Midbrain (tissue), 1 donor: ENCODE measurements around the gene SEMA3B.
"Not testable (repeated sequence)": the region's sequence is repeated elsewhere in the genome, so short reads cannot be mapped to it uniquely, and the experiment has no call there.

Experiments used
- DNase-seq: peaks from one replicate; lab custom pipeline; 2025; lab: John Stamatoyannopoulos, UW

The SEMA3B gene

GRCh38 chr3:50237754-50238548 lies 31.0 kb upstream of the SEMA3B start:
- DNase-seq = peak; percentile 62

DNA sequence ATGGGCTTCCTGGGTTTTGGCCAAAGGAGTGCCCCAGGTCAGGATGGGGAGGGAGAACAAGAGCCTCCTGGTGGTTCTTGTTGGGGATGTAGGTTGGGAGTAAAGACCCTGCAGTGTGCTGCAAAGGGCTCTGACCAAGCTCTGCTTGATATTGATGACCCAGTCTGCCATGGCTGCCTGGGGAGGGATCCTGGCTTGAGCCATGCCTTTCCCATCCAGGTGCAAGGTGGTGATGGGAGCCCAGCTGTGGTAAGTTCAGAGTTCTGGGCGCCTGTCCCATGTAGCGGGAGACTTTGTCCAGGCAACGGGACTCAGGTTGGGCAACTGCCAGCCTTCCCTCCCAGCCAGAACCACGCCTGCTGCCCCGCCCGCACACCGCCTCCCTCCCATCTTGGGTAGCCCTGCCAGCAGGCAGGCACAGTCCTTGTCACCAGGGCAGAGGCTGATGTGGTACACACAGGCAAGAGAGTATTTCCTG lies 30.4 kb upstream of the SEMA3B start:
- DNase-seq = peak; percentile 69

GRCh38 chr3:50239649-50240048 lies 29.3 kb upstream of the SEMA3B start:
- no peak for DNase-seq

DNA sequence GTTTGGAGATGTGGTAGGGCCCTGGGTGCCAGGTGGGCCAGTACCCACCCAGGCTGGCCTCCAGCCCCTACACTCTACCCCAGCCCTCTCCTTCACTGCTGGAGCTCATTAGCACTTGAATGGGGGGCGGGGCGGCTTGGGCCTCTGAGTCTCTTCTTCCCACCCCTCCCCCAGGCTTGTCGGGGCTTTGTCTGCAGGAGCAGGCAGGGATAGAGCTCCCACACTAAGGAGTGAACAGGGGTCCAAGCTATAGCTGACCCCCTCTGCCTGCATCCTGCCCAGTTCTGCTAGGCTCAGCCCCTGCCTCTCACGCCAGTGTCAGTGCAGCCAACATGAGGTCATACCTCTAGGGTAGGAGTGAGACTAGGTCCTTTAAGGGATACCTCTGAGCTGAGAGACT lies 27.8 kb upstream of the SEMA3B start:
- DNase-seq = no peak

DNA sequence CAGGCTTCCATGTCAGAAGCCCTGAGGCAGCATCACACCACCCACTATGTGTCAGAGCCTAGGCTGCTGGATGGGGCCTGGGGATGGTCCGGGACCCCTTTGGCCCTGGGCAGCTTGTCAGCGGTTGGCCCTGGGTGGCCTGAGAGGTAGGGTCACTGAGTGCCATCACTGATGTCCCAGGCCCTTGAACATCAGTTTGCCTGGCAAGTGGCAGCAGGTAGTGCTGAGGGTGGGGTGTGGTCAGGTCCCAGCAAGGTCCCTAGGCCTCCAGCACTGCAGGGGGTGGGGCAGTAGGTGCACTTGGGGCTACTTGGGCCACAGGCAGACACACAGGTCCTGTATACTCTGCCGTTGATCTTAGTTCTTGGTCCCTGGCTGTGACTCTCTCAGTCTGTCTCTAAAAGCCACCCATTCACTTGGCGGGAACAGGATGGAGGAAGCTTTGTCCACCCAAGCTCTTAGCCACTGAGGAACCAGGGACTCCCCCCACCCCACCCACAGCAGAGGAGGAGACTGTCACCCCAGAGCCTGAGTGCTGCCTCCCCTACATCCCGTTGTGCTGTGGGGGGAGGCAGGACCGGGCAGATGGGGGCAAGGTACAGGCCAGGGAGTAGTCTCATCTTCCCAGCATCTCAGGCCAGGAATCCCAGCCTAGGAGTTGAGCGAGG lies 27.1 kb upstream of the SEMA3B start:
- DNase-seq = no peak

- DNase-seq = no peak
These were observed 26.6 kb upstream of the SEMA3B start for GRCh38 chr3:50242381-50242770.

GRCh38 chr3:50242851-50243542 lies 25.9 kb upstream of the SEMA3B start:
- peak; percentile 31 for DNase-seq

- no peak for DNase-seq
These were observed 25.4 kb upstream of the SEMA3B start for GRCh38 chr3:50243543-50243895.

DNA sequence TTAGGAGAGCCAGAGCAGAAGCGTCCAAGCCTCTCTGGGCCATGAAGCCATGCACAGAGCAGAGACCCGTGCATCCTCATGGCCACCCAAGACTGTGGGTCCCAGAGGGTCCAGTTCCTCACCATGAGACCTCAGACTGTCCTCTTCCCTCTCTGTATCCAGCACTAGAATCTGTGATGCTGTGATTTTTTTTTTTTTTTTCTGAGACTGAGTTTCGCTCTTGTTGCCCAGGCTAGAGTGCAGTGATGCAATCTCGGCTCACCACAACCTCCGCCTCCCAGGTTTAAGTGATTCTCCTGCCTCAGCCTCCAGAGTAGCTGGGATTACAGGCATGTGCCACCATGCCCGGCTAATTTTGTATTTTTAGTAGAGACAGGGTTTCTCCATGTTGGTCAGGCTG lies 24.1 kb upstream of the SEMA3B start:
- not testable (repeated sequence) for DNase-seq

DNA sequence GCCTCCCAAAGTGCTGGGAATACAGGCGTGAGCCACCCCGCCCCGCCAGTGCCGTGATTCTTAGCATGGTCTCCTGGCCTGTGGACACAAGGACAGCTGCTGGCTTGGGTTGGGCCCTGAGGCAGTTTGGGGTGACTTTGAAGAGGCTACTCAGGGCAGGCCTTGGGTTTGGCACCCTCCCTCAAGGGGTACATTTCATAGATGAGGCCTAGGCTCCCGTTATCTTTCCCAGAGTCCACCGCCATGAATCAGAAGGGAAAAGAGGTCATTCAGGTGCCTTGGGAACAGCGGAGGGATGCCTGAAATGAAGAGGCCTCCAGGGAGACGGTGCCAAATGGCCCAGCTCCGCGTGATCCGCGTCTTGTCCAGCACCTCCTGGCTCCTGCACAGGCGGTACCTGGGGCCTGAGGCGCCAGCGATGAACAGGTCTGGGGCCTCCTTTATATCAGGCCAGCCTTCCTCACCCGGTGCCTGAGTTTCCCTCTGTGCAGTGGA lies 23.6 kb upstream of the SEMA3B start:
- DNase-seq = no peak

- peak; percentile 88 for DNase-seq
These were observed 23.0 kb upstream of the SEMA3B start for GRCh38 chr3:50245831-50246516.

GRCh38 chr3:50246517-50246954 lies 22.4 kb upstream of the SEMA3B start:
- no peak for DNase-seq

DNA sequence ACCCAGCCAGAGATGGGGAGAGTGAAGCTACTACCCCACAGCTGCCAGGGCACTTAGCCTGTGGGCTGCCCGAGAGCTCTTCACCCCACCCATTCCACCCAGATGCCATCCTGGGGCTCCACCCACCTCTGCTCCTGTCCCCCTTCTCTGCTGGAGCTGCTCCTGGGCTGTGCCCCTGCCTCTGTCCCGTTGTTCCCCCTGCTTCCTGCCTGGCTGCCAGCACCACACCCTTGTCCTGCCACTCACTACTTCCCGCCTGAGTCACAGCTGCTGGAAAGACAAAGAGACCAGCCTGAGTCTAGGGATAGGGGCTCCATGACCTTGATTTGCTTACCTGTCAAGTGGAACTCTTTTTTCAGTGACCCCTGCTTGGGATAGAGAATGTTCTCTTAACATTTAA lies 20.6 kb upstream of the SEMA3B start:
- no peak for DNase-seq

GRCh38 chr3:50249457-50249856 lies 19.5 kb upstream of the SEMA3B start:
- no peak for DNase-seq

DNA sequence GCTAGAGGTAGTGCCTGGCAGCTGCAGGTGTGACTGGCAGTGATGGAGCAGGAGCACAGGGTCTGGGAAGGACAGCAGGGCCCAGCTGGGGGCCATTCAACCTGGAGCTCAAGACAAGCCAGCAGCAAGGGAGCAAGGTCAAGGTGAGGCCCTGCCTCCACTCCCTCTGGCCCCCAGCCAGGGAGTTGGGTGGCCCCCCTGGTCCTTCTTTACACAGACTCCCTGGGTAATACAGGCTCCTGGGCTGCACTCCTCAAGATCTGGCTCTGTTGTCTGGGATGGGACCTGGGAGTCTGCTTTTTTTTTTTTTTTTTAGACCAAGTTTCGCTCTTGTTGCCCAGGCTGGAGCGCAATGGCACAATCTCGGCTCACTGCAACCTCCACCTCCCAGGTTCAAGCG lies 18.4 kb upstream of the SEMA3B start:
- DNase-seq = no peak

DNA sequence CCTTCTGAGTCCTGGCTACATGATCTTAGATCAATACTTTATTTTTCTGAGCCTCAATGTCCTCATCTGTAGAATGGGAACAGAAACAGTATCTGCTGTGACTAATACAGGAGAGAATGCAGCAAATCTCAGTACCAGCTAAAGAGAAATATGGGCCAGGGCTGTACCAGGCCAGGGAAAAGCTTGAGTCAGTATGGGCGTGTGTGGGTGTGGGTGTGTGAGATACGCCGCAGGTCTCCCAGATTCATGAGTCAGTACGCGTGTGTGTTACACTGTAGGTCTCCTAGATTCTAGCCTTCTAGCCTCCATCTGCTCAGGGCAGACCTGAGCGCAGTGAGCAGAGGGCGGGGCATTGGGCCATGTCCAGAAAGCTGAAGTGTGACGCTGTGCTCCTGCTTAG lies 17.7 kb upstream of the SEMA3B start:
- no peak for DNase-seq

- no peak for DNase-seq
These were observed 14.2 kb upstream of the SEMA3B start for GRCh38 chr3:50254577-50255250.

DNA sequence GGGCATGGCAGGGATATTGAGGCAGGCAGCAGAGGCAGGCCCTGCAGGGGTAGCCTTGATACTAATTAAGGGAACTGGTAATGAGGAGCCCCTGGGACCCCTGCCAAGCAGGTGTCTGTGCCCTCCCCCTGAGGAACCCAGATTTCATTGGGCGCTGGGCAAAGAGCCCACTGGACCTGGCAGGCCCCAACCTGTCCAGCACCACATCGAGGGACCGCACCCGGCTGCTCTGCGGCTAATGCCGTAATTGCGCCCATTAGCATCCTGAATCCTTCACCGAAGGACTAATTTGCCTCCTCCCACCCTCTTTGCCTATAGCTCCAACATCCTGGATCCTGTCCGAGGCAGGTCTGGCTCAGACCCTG lies 13.7 kb upstream of the SEMA3B start:
- no peak for DNase-seq

GRCh38 chr3:50256978-50257890 lies 11.7 kb upstream of the SEMA3B start:
- DNase-seq = peak; percentile 39

DNA sequence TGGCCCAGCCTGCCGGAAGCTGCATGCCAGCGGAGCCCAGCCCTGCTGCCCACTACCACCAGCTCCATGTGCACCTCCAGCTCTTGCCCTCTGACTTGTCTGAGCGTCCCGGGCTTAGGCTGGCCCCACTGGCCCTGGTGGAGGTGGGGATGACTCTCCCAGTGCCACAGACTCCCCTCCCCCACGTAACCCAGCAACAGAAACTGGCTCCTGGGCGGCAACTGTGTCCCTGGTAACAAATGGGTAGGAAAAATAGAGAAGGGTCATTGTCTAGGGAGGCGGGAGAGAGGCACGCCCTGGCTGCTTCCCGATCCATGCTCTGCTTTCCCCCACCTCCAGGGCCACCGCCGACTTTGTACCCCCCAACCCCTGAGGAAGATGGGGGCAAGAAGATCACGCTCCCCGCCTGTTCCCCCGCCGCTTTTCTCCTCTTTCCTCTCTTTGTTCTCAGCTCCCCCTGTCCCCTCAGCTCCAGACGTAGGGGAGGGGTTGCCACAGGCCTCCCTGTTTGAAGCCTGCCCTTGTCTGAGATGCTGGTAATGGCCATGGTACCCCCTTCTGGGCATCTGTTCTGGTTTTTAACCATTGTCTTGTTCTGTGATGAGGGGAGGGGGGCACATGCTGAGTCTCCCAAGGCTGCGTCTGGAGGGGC lies 10.8 kb upstream of the SEMA3B start:
- DNase-seq = no peak
